Tibial nerve (tissue), 4 donors: ENCODE measurements around the gene EFNA5. TPM values are rescaled to one million over a fixed set of nuclear protein-coding genes. Genes with fewer than 3 reads are reported as not detected.
"Not testable (repeated sequence)": the region's sequence is repeated elsewhere in the genome, so short reads cannot be mapped to it uniquely, and the experiment has no call there.

Experiments used
- DNase-seq, 2 donors: peaks; one replicate each; pipeline ENCODE4 v3.0.0-alpha.2; 2019; ENCODE audit warnings: low spot score in 2 of 2
- H3K27ac ChIP-seq, 4 donors: fragments of 200-600 bp; sonication (generic) in 3 of 4; one replicate each; pipeline ENCODE4 v1.5.1; 2017 to 2019; ENCODE audit warnings: mild to moderate bottlenecking in 1 of 4
- H3K27me3 ChIP-seq, 2 donors: fragments of 200-600 bp; sonication (generic) in 1 of 2; one replicate each; pipeline versions ENCODE4 v1.5.1 to v1.6.0; 2017 to 2019
- H3K36me3 ChIP-seq, 3 donors: fragments of 200-600 bp; sonication (generic); one replicate each; pipeline ENCODE4 v1.5.1; 2018 to 2019
- H3K4me1 ChIP-seq, 4 donors: fragments of 200-600 bp; sonication (generic) in 3 of 4; one replicate each; pipeline ENCODE4 v1.5.1; 2017 to 2019
- H3K4me3 ChIP-seq, 4 donors: fragments of 200-600 bp; sonication (generic) in 3 of 4; one replicate each; pipeline ENCODE4 v1.5.1; 2017 to 2019; ENCODE audit warnings: mild to moderate bottlenecking in 1 of 4, moderate library complexity in 1 of 4
- H3K9me3 ChIP-seq, 4 donors: fragments of 200-600 bp; sonication (generic) in 3 of 4; one replicate each; pipeline ENCODE4 v1.5.1; 2017 to 2019
- CTCF ChIP-seq, 5 experiments: fragments of 200-600 bp in 3 of 5; fragments of 450-650 bp in 2 of 5; sonication (generic) in 3 of 5; IDR thresholded peaks; one replicate each; pipeline ENCODE4 v1.5.1; 2016 to 2019; ENCODE audit warnings: antibody characterized with exemption in 5 of 5, mild to moderate bottlenecking in 3 of 5, moderate library complexity in 2 of 5
- EP300 ChIP-seq, 2 donors: sonication (generic); formaldehyde crosslinking; IDR thresholded peaks; one replicate each; pipeline ENCODE4 v1.6.1; 2017; ENCODE audit warnings: antibody characterized with exemption in 2 of 2, mild to moderate bottlenecking in 1 of 2
- POLR2A ChIP-seq, 2 donors: fragments of 450-650 bp; IDR thresholded peaks; one replicate each; pipeline ENCODE4 v1.6.1; 2017; ENCODE audit warnings: antibody characterized with exemption in 2 of 2, mild to moderate bottlenecking in 2 of 2, moderate library complexity in 2 of 2
- WGBS, 2 donors: methylation state at CpG; one replicate each; pipeline ENCODE4 v1.1.5; 2018; 5-methylcytosine and 5-hydroxymethylcytosine counted together
- total RNA-seq, 4 donors: library from RNA; depleted of rRNA; stranded (reverse); fragments of >200 nt; gene quantifications; one replicate each; pipeline ENCODE4 v1.1.0, GENCODE V29; 2016

EFNA5 gene
- total RNA-seq, 4 donors from 2014 or later = 6.3 to 10.2 (median 6.9) TPM

GRCh38 chr5:107500840-107501239 is 169.9 kb downstream of the EFNA5 start:
- H3K4me1 ChIP-seq = no peaks in the 10 kb centered on the region
- no peaks in the 10 kb centered on the region for H3K36me3 ChIP-seq
- no peak overlapping the region for H3K4me3 ChIP-seq
- H3K27me3 ChIP-seq = no peaks in the 10 kb centered on the region
- DNase-seq = no peak
- H3K9me3 ChIP-seq = no peaks in the 10 kb centered on the region
- no peak overlapping the region for H3K27ac ChIP-seq
- no peak for TF ChIP-seq EP300 (IDR thresholded peaks at IDR 0.05)
- no peak for TF ChIP-seq POLR2A (IDR thresholded peaks at IDR 0.05)
- TF ChIP-seq CTCF (IDR thresholded peaks at IDR 0.05) = no peak
- 32 to 36% methylated on average over 1 of the region's 1 CpG for WGBS, 2 donors

- DNase-seq = no peak
- Histone ChIP-seq H3K36me3 (no peaks in the 10 kb centered on the region), H3K4me1 (no peaks in the 10 kb centered on the region), H3K9me3 (no peaks in the 10 kb centered on the region), H3K27me3 (no peaks in the 10 kb centered on the region), H3K4me3 (no peak overlapping the region), H3K27ac (no peak overlapping the region)
- TF ChIP-seq EP300 (IDR thresholded peaks at IDR 0.05) (no peak), CTCF (IDR thresholded peaks at IDR 0.05) (no peak), POLR2A (IDR thresholded peaks at IDR 0.05) (no peak)
Measured at GRCh38 chr5:107500347-107500746, 170.4 kb downstream of the EFNA5 start.

GRCh38 chr5:107499776-107500175 is 171.0 kb downstream of the EFNA5 start:
- no peak for DNase-seq
- Histone ChIP-seq H3K9me3 (no peaks in the 10 kb centered on the region), H3K27me3 (no peaks in the 10 kb centered on the region), H3K36me3 (no peaks in the 10 kb centered on the region), H3K4me1 (no peaks in the 10 kb centered on the region), H3K27ac (no peak overlapping the region), H3K4me3 (no peak overlapping the region)
- 40 to 53% methylated on average over 1 of the region's 1 CpG for whole genome bisulfite sequencing, 2 donors
- no peak for TF ChIP-seq CTCF (IDR thresholded peaks at IDR 0.05)
- TF ChIP-seq POLR2A (IDR thresholded peaks at IDR 0.05) = no peak

- TF ChIP-seq EP300 (IDR thresholded peaks at IDR 0.05) (no peak), CTCF (IDR thresholded peaks at IDR 0.05) (no peak), POLR2A (IDR thresholded peaks at IDR 0.05) (no peak)
- no peaks in the 10 kb centered on the region for H3K27me3 ChIP-seq
- no peaks in the 10 kb centered on the region for H3K36me3 ChIP-seq
- WGBS, 2 donors = 50 to 66% methylated on average over 1 of the region's 1 CpG
- H3K27ac ChIP-seq = no peak overlapping the region
- H3K9me3 ChIP-seq = peaks cover 0 to 2% (median 0%) of the 10 kb centered on the region in 4 donors
- no peak overlapping the region for H3K4me3 ChIP-seq
- no peak for DNase-seq
- H3K4me1 ChIP-seq = no peaks in the 10 kb centered on the region
Measured at GRCh38 chr5:107499237-107499636, 171.5 kb downstream of the EFNA5 start.

GRCh38 chr5:107496466-107496865 is 174.3 kb downstream of the EFNA5 start:
- no peaks in the 10 kb centered on the region for H3K27me3 ChIP-seq
- H3K4me1 ChIP-seq = no peaks in the 10 kb centered on the region
- H3K27ac ChIP-seq = no peak overlapping the region
- no peak for DNase-seq
- peaks cover 0 to 3% (median 0%) of the 10 kb centered on the region in 4 donors for H3K9me3 ChIP-seq
- H3K4me3 ChIP-seq = no peak overlapping the region
- 76 to 92% methylated on average over 3 of the region's 3 CpGs for WGBS, 2 donors
- H3K36me3 ChIP-seq = no peaks in the 10 kb centered on the region
- TF ChIP-seq CTCF (IDR thresholded peaks at IDR 0.05) (no peak), EP300 (IDR thresholded peaks at IDR 0.05) (no peak), POLR2A (IDR thresholded peaks at IDR 0.05) (no peak)

GRCh38 chr5:107494129-107494528 is 176.6 kb downstream of the EFNA5 start:
- H3K27me3 ChIP-seq, H3K9me3 ChIP-seq, H3K4me3 ChIP-seq, H3K4me1 ChIP-seq, H3K36me3 ChIP-seq, DNase-seq, H3K27ac ChIP-seq: not testable (repeated sequence)
- WGBS, 2 donors = 82 to 95% methylated on average over 17 to 22 of the region's 25 CpGs
